DOHH2 (cell line): ENCODE measurements around the gene ITGA8.

ENCODE experiments used
- H3F3A ChIP-seq: fragments of 200-600 bp; sonication (generic), shearing (Covaris generic); 2 replicates; pipeline ENCODE4 v1.6.0; 2016; ENCODE audit warnings: antibody characterized with exemption, mild to moderate bottlenecking; ENCODE audit not compliant: control insufficient read depth, insufficient read depth
- H3K27ac ChIP-seq: fragments of 200-600 bp; sonication (generic); 2 replicates; pipeline ENCODE4 v1.5.1; 2014; ENCODE audit warnings: low read depth, mild to moderate bottlenecking, low read length, moderate library complexity
- H3K27me3 ChIP-seq: fragments of 200-600 bp; sonication (generic); 2 replicates; pipeline ENCODE4 v1.6.1; 2014; ENCODE audit warnings: mild to moderate bottlenecking, low read length, mixed read lengths; ENCODE audit not compliant: control insufficient read depth
- H3K36me3 ChIP-seq: fragments of 200-600 bp; sonication (generic); 2 replicates; pipeline ENCODE4 v1.6.1; 2014; ENCODE audit warnings: mild to moderate bottlenecking, low read length, moderate library complexity, mixed read lengths; ENCODE audit not compliant: control insufficient read depth
- H3K4me1 ChIP-seq: fragments of 200-600 bp; sonication (generic); 2 replicates; pipeline ENCODE4 v1.6.1; 2014; ENCODE audit warnings: mild to moderate bottlenecking, low read length, mixed read lengths; ENCODE audit not compliant: control insufficient read depth
- H3K4me2 ChIP-seq: fragments of 200-600 bp; sonication (generic); 2 replicates; pipeline ENCODE4 v1.6.0; 2014; ENCODE audit warnings: mild to moderate bottlenecking, low read length, moderate library complexity
- H3K4me3 ChIP-seq: fragments of 200-600 bp; sonication (generic); 2 replicates; pipeline ENCODE4 v1.5.1; 2014; ENCODE audit warnings: mild to moderate bottlenecking, low read length, mixed read lengths
- H3K79me2 ChIP-seq: fragments of 200-600 bp; sonication (generic); 2 replicates; pipeline ENCODE4 v1.6.1; 2014; ENCODE audit warnings: mild to moderate bottlenecking, low read length, mixed read lengths; ENCODE audit not compliant: control insufficient read depth
- H3K9me2 ChIP-seq: fragments of 200-600 bp; sonication (generic); replicated peaks from 2 replicates; pipeline ENCODE4 v1.6.1; 2014; ENCODE audit warnings: mild to moderate bottlenecking, low read length, mixed read lengths; ENCODE audit not compliant: control insufficient read depth
- H3K9me3 ChIP-seq: fragments of 200-600 bp; sonication (generic); 2 replicates; pipeline ENCODE4 v1.6.1; 2014; ENCODE audit warnings: antibody characterized with exemption, low read length, mixed read lengths; ENCODE audit not compliant: control insufficient read depth, insufficient read depth
- H4K20me1 ChIP-seq: fragments of 200-600 bp; sonication (generic); 2 replicates; pipeline ENCODE4 v1.6.0; 2014; ENCODE audit warnings: low read depth, mild to moderate bottlenecking, antibody characterized with exemption, low read length, moderate library complexity; ENCODE audit not compliant: control insufficient read depth, insufficient read depth
- CTCF ChIP-seq: fragments of 200-600 bp; sonication (generic); IDR thresholded peaks from one replicate; pipeline ENCODE4 v1.5.1; 2014; ENCODE audit warnings: antibody characterized with exemption, mild to moderate bottlenecking, low read depth, low read length; ENCODE audit not compliant: poor library complexity, severe bottlenecking
- EZH2phosphoT487 ChIP-seq: fragments of 200-600 bp; sonication (generic); IDR thresholded peaks from 2 replicates; pipeline ENCODE4 v1.6.1; 2017; ENCODE audit warnings: borderline replicate concordance, mild to moderate bottlenecking, antibody characterized with exemption, low read length, moderate library complexity, mixed read lengths

Gene ITGA8

GRCh38 chr10:15652117-15652516 is 67.6 kb downstream of the ITGA8 start:
- Histone ChIP-seq H3K9me3 (no peaks in the 10 kb centered on the region), H3K27ac (no peak overlapping the region), H3K4me2 (no peak overlapping the region), H3F3A (no peaks in the 10 kb centered on the region), H3K4me1 (no peaks in the 10 kb centered on the region), H3K9me2 (no peaks in the 10 kb centered on the region), H3K4me3 (no peak overlapping the region), H4K20me1 (no peaks in the 10 kb centered on the region), H3K27me3 (no peaks in the 10 kb centered on the region), H3K36me3 (no peaks in the 10 kb centered on the region), H3K79me2 (no peaks in the 10 kb centered on the region)
- no peak for TF ChIP-seq CTCF

GRCh38 chr10:15651175-15651574 is 68.5 kb downstream of the ITGA8 start:
- Histone ChIP-seq H3K79me2 (no peaks in the 10 kb centered on the region), H3K27ac (no peak overlapping the region), H3K9me2 (no peaks in the 10 kb centered on the region), H3K27me3 (no peaks in the 10 kb centered on the region), H3K4me3 (no peak overlapping the region), H3K4me2 (no peak overlapping the region), H3K36me3 (no peaks in the 10 kb centered on the region), H3K4me1 (no peaks in the 10 kb centered on the region), H3F3A (no peaks in the 10 kb centered on the region), H3K9me3 (no peaks in the 10 kb centered on the region), H4K20me1 (no peaks in the 10 kb centered on the region)
- TF ChIP-seq CTCF (no peak), EZH2phosphoT487 (no peak)

- H3K27me3 ChIP-seq: no peaks in the 10 kb centered on the region
- H4K20me1 ChIP-seq: no peaks in the 10 kb centered on the region
Measured at GRCh38 chr10:15642095-15642494, 77.6 kb downstream of the ITGA8 start.

More at GRCh38 chr10:15642095-15642494, 77.6 kb downstream of the ITGA8 start:
- no peaks in the 10 kb centered on the region for H3K4me1 ChIP-seq
- H3K79me2 ChIP-seq: no peaks in the 10 kb centered on the region
- TF ChIP-seq EZH2phosphoT487 (no peak), CTCF (no peak)
- no peaks in the 10 kb centered on the region for H3K9me2 ChIP-seq
- no peak overlapping the region for H3K27ac ChIP-seq
- no peaks in the 10 kb centered on the region for H3K9me3 ChIP-seq
- no peaks in the 10 kb centered on the region for H3K36me3 ChIP-seq
- no peak overlapping the region for H3K4me3 ChIP-seq
- H3K4me2 ChIP-seq: no peak overlapping the region
- H3F3A ChIP-seq: no peaks in the 10 kb centered on the region
